Measurements from ENCODE around the gene SHROOM4.
A peak's percentile ranks its signal among the peaks of the same experiment; 100 is the strongest.

SHROOM4 gene

GRCh38 chrX:50801135-50801534 lies 12.9 kb downstream of the SHROOM4 start:
- TF ChIP-seq POLR2A (IDR thresholded peaks at IDR 0.05; ENCODE audit: extremely low read depth, insufficient read length) (no peak), MYC (IDR thresholded peaks at IDR 0.05; ENCODE audit: low read depth, low read length) (no peak), CTCF (IDR thresholded peaks at IDR 0.05; ENCODE audit: low read depth, low read length) (no peak)
- TF ChIP-seq, protein P1, sequence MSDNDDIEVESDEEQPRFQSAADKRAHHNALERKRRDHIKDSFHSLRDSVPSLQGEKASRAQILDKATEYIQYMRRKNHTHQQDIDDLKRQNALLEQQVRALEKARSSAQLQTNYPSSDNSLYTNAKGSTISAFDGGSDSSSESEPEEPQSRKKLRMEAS (IDR thresholded peaks at IDR 0.05; ENCODE audit: low read depth, low read length), result no peak
- DNase-seq (ENCODE audit: low read depth), result no peak
- H3K4me3 ChIP-seq (ENCODE audit: low read depth, low read length), result no peak overlapping the region

DNA sequence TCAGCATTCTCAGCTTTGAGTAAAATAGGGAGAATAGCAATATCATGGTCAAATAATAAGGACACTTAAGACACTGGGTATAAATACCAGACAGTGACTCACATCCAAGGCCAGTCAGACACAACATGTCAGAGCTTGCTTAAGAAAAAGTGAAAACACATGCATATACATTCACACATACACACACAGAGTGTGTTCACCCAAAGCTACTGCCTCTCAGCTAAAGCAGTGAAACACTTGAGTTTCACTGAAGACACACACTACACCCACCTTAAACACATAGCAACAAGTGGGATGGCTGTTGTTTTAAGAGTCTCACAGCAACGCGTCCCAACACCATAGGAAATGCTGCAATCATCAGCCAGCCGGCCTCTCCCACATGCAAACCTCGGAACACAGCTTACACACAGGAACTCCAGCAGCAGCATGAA lies 14.4 kb downstream of the SHROOM4 start:
- H3K4me3 ChIP-seq (ENCODE audit: low read depth, low read length), result no peak overlapping the region
- DNase-seq (ENCODE audit: low read depth), result peak; percentile 4
- TF ChIP-seq, protein P1 (IDR thresholded peaks at IDR 0.05; ENCODE audit: low read depth, low read length), result no peak
- TF ChIP-seq MYC (IDR thresholded peaks at IDR 0.05; ENCODE audit: low read depth, low read length) (no peak), CTCF (IDR thresholded peaks at IDR 0.05; ENCODE audit: low read depth, low read length) (no peak), POLR2A (IDR thresholded peaks at IDR 0.05; ENCODE audit: extremely low read depth, insufficient read length) (no peak)

DNA sequence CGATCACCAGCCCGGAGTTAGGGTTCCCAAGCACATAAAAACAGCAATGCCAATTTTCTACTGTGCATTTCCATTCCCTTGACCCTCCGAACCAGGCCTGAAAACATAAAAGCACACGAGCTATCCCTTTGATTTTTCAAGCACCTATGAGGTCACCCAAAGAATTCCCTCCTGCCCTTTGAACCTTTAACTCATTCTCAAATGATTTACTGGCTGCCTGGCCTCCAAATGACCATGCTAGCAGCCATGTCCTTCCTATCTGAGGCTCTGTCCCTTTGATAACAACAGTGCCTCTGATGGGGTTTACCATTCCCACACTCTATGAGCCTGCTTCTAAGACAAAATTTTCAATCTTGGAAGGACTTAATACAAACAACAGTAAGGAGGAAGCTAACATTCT lies 15.2 kb downstream of the SHROOM4 start:
- no peak for DNase-seq (ENCODE audit: low read depth)
- TF ChIP-seq POLR2A (IDR thresholded peaks at IDR 0.05; ENCODE audit: extremely low read depth, insufficient read length) (no peak), CTCF (IDR thresholded peaks at IDR 0.05; ENCODE audit: low read depth, low read length) (no peak), MYC (IDR thresholded peaks at IDR 0.05; ENCODE audit: low read depth, low read length) (no peak)
- TF ChIP-seq, protein P1 (IDR thresholded peaks at IDR 0.05; ENCODE audit: low read depth, low read length), result no peak
- no peak overlapping the region for H3K4me3 ChIP-seq (ENCODE audit: low read depth, low read length)

DNA sequence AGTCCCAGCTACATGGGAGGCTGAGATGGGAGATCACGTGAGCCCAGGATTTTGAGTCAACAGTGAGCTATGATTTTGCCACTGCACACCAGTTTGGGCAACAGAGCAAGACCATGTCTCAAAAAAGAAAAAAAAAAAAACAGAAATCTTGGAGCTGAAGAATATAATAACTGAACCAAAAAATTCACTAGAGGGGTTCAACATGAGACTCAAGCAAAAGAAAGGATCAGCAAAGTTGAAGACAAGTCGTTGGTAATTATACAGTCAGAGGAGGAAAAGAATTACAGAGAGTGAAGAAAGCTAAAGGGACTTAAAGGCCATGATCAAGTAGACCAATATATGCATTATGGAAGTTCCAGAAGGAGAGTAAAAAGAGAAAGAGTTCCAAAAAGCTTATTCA lies 26.9 kb downstream of the SHROOM4 start:
- DNase-seq (ENCODE audit: low read depth), result no peak
- TF ChIP-seq CTCF (IDR thresholded peaks at IDR 0.05; ENCODE audit: low read depth, low read length), result no peak
- TF ChIP-seq MYC (IDR thresholded peaks at IDR 0.05; ENCODE audit: low read depth, low read length), result no peak
- H3K4me3 ChIP-seq (ENCODE audit: low read depth, low read length), result no peak overlapping the region

DNA sequence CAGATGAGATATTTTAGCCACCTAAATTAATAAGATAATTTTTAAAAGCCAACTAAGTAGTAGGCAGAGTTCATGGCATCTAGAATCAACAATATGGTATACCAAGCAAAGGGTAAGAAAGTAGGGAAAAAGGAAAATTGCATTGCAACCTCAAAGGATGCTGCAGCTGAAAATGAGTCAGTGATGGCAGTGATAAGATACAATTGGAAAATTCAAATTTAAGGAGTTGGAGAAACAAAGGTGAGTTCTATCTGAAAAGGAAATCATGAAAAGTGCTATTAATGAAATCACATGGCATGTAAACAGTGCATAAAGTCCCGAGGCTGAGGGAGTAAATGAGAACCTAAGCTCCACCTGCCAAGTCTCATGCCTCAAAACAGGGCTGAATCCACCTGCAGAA lies 33.9 kb downstream of the SHROOM4 start:
- TF ChIP-seq POLR2A (IDR thresholded peaks at IDR 0.05; ENCODE audit: extremely low read depth, insufficient read length) (no peak), MYC (IDR thresholded peaks at IDR 0.05; ENCODE audit: low read depth, low read length) (no peak), CTCF (IDR thresholded peaks at IDR 0.05; ENCODE audit: low read depth, low read length) (no peak)
- TF ChIP-seq, protein P1 (IDR thresholded peaks at IDR 0.05; ENCODE audit: low read depth, low read length), result no peak
- H3K4me3 ChIP-seq (ENCODE audit: low read depth, low read length), result no peak overlapping the region
- no peak for DNase-seq (ENCODE audit: low read depth)

- no peak overlapping the region for H3K4me3 ChIP-seq (ENCODE audit: low read depth, low read length)
- TF ChIP-seq, protein P1 (IDR thresholded peaks at IDR 0.05; ENCODE audit: low read depth, low read length), result no peak
- TF ChIP-seq POLR2A (IDR thresholded peaks at IDR 0.05; ENCODE audit: extremely low read depth, insufficient read length), result no peak
- no peak for TF ChIP-seq CTCF (IDR thresholded peaks at IDR 0.05; ENCODE audit: low read depth, low read length)
- no peak for TF ChIP-seq MYC (IDR thresholded peaks at IDR 0.05; ENCODE audit: low read depth, low read length)
- DNase-seq (ENCODE audit: low read depth), result no peak
Measured at GRCh38 chrX:50779694-50780093, 34.3 kb downstream of the SHROOM4 start.
